ENCODE measurements around the gene PRKCA. TPM values are rescaled to one million over a fixed set of nuclear protein-coding genes. Genes with fewer than 3 reads are reported as not detected.

The PRKCA gene
- total RNA-seq, 1 donor from 2014 or later: 29.0 TPM

- intact Hi-C loops (cut with DNase I): no loop called here
- TF ChIP-seq CTCF (IDR thresholded peaks at IDR 0.05): no peak
- DNase-seq (no peak), ATAC-seq (no peak)
- H3K27ac ChIP-seq: no peak overlapping the region
- no peaks in the 10 kb centered on the region for H3K36me3 ChIP-seq
- H3K9me3 ChIP-seq: peaks cover 4% of the 10 kb centered on the region
- H3K4me3 ChIP-seq: no peak overlapping the region
- H3K27me3 ChIP-seq (ENCODE audit: low read depth): no peaks in the 10 kb centered on the region
- no peaks in the 10 kb centered on the region for H3K4me1 ChIP-seq
These were observed 29.4 kb upstream of the PRKCA start for GRCh38 chr17:66272811-66273585.

GRCh38 chr17:66273586-66273848 lies 28.9 kb upstream of the PRKCA start:
- no peak for ATAC-seq
- no peaks in the 10 kb centered on the region for H3K36me3 ChIP-seq
- no peak overlapping the region for H3K4me3 ChIP-seq
- H3K9me3 ChIP-seq: peaks cover 4% of the 10 kb centered on the region
- no peaks in the 10 kb centered on the region for H3K4me1 ChIP-seq
- TF ChIP-seq CTCF (IDR thresholded peaks at IDR 0.05): no peak
- no peak overlapping the region for H3K27ac ChIP-seq
- no peaks in the 10 kb centered on the region for H3K27me3 ChIP-seq (ENCODE audit: low read depth)
- no peak for DNase-seq
- intact Hi-C loops (cut with DNase I): no loop called here

- Histone ChIP-seq H3K36me3 (no peaks in the 10 kb centered on the region), H3K4me1 (no peaks in the 10 kb centered on the region), H3K4me3 (no peak overlapping the region), H3K27ac (no peak overlapping the region), H3K27me3 (ENCODE audit: low read depth) (no peaks in the 10 kb centered on the region), H3K9me3 (peaks cover 4% of the 10 kb centered on the region)
- TF ChIP-seq CTCF (IDR thresholded peaks at IDR 0.05): no peak
- no peak for ATAC-seq
- no peak for DNase-seq
- intact Hi-C loops (cut with DNase I): no loop called here
These were observed 26.8 kb upstream of the PRKCA start for GRCh38 chr17:66275651-66276050.

- ATAC-seq (no peak), DNase-seq (no peak)
- H3K4me3 ChIP-seq: no peak overlapping the region
- TF ChIP-seq CTCF (IDR thresholded peaks at IDR 0.05): no peak
- no peaks in the 10 kb centered on the region for H3K36me3 ChIP-seq
- peaks cover 2% of the 10 kb centered on the region for H3K9me3 ChIP-seq
- intact Hi-C loops (cut with DNase I): no loop called here
- no peak overlapping the region for H3K27ac ChIP-seq
- no peaks in the 10 kb centered on the region for H3K4me1 ChIP-seq
- no peaks in the 10 kb centered on the region for H3K27me3 ChIP-seq (ENCODE audit: low read depth)
These were observed 26.0 kb upstream of the PRKCA start for GRCh38 chr17:66276328-66276937.

- no peak for TF ChIP-seq CTCF (IDR thresholded peaks at IDR 0.05)
- intact Hi-C loops (cut with DNase I): no loop called here
- Histone ChIP-seq H3K36me3 (no peaks in the 10 kb centered on the region), H3K27me3 (ENCODE audit: low read depth) (no peaks in the 10 kb centered on the region), H3K27ac (no peak overlapping the region), H3K4me1 (no peaks in the 10 kb centered on the region), H3K4me3 (no peak overlapping the region), H3K9me3 (no peaks in the 10 kb centered on the region)
- no peak for ATAC-seq
- no peak for DNase-seq
These were observed 25.2 kb upstream of the PRKCA start for GRCh38 chr17:66277191-66277590.
